Measurements from ENCODE around the gene BBS9.

GRCh38 chr7:33487998-33488682 is 358.8 kb downstream of the BBS9 start:
- TF ChIP-seq CTCF (IDR thresholded peaks at IDR 0.05) (no peak), POLR2A (IDR thresholded peaks at IDR 0.05) (no peak), EP300 (IDR thresholded peaks at IDR 0.05) (no peak), POLR2AphosphoS5 (IDR thresholded peaks at IDR 0.05) (no peak)
